SU-DHL-6 (cell line): ENCODE results near the gene RNF144A.

Source experiments
- H2AFZ ChIP-seq: fragments of 200-600 bp; sonication (generic); 2 replicates; pipeline ENCODE4 v1.6.1; 2014; ENCODE audit warnings: low read depth, mild to moderate bottlenecking, moderate library complexity, mixed read lengths, antibody characterized with exemption, low read length; ENCODE audit not compliant: severe bottlenecking
- H3F3A ChIP-seq: fragments of 200-600 bp; shearing (Covaris generic); 2 replicates; pipeline ENCODE4 v1.6.0; 2016; ENCODE audit warnings: antibody characterized with exemption, mild to moderate bottlenecking; ENCODE audit not compliant: insufficient read depth
- H3K27ac ChIP-seq: fragments of 200-600 bp; sonication (generic); 2 replicates; pipeline ENCODE4 v1.5.1; 2016; ENCODE audit warnings: low read depth, mild to moderate bottlenecking, low read length, moderate library complexity, mixed read lengths
- H3K27me3 ChIP-seq: fragments of 200-600 bp; sonication (generic), shearing (Covaris generic); 2 replicates; pipeline ENCODE4 v1.6.0; 2014; ENCODE audit warnings: mild to moderate bottlenecking, low read length
- H3K36me3 ChIP-seq: fragments of 200-600 bp; sonication (generic); 2 replicates; pipeline ENCODE4 v1.6.1; 2014; ENCODE audit warnings: mild to moderate bottlenecking, low read length, mixed read lengths
- H3K4me2 ChIP-seq: fragments of 300-600, 200-600 bp; shearing (Covaris generic), sonication (generic); 2 replicates; pipeline ENCODE4 v1.6.0; 2014; ENCODE audit warnings: low read length, low read depth, mild to moderate bottlenecking; ENCODE audit not compliant: poor library complexity, severe bottlenecking
- H3K4me3 ChIP-seq: fragments of 200-600 bp; sonication (generic); 2 replicates; pipeline ENCODE4 v1.5.1; 2014; ENCODE audit warnings: antibody characterized with exemption, low read length, mild to moderate bottlenecking, mixed read lengths; ENCODE audit not compliant: insufficient read depth, poor library complexity, severe bottlenecking
- H3K79me2 ChIP-seq: fragments of 200-600 bp; sonication (generic); 2 replicates; pipeline ENCODE4 v1.6.1; 2014; ENCODE audit warnings: mild to moderate bottlenecking, low read length, moderate library complexity; ENCODE audit not compliant: insufficient read depth
- H3K9ac ChIP-seq: fragments of 200-600 bp; sonication (generic); 2 replicates; pipeline ENCODE4 v1.7.0; 2014; ENCODE audit warnings: mild to moderate bottlenecking, low read length
- H3K9me2 ChIP-seq: fragments of 200-600 bp; sonication (generic); replicated peaks from 2 replicates; pipeline ENCODE4 v1.6.1; 2014; ENCODE audit warnings: low read length; ENCODE audit not compliant: insufficient read depth
- H3K9me3 ChIP-seq: fragments of 200-600 bp; sonication (generic); 2 replicates; pipeline ENCODE4 v1.6.1; 2014; ENCODE audit warnings: low read length, mixed read lengths; ENCODE audit not compliant: insufficient read depth
- H4K20me1 ChIP-seq: fragments of 200-600 bp; sonication (generic); 2 replicates; pipeline ENCODE4 v1.6.1; 2014; ENCODE audit warnings: low read depth, mild to moderate bottlenecking, antibody characterized with exemption, low read length, moderate library complexity, mixed read lengths
- CTCF ChIP-seq: fragments of 200-600 bp; sonication (generic); IDR thresholded peaks from one replicate; pipeline ENCODE4 v1.5.1; 2017; ENCODE audit warnings: antibody characterized with exemption, mild to moderate bottlenecking, low read length, moderate library complexity; ENCODE audit not compliant: insufficient read depth, poor library complexity, severe bottlenecking
- EZH2phosphoT487 ChIP-seq: fragments of 200-600 bp; sonication (generic), shearing (Covaris generic); conservative IDR thresholded peaks from 2 replicates; pipeline ENCODE4 v1.6.1; 2018; ENCODE audit warnings: mild to moderate bottlenecking, antibody characterized with exemption, low read length, moderate library complexity, mixed read lengths

Gene RNF144A

GRCh38 chr2:7015007-7015950 is 98.1 kb downstream of the RNF144A start:
- Histone ChIP-seq H3K4me3 (no peak overlapping the region), H3K27ac (no peak overlapping the region), H4K20me1 (no peaks in the 10 kb centered on the region), H3K4me2 (no peak overlapping the region), H3K9me2 (no peaks in the 10 kb centered on the region), H3K9me3 (no peaks in the 10 kb centered on the region), H3F3A (no peaks in the 10 kb centered on the region), H3K9ac (no peak overlapping the region), H3K79me2 (no peaks in the 10 kb centered on the region), H2AFZ (no peak overlapping the region), H3K36me3 (no peaks in the 10 kb centered on the region), H3K27me3 (no peaks in the 10 kb centered on the region)
- no peak for TF ChIP-seq CTCF
- no peak for TF ChIP-seq EZH2phosphoT487

DNA sequence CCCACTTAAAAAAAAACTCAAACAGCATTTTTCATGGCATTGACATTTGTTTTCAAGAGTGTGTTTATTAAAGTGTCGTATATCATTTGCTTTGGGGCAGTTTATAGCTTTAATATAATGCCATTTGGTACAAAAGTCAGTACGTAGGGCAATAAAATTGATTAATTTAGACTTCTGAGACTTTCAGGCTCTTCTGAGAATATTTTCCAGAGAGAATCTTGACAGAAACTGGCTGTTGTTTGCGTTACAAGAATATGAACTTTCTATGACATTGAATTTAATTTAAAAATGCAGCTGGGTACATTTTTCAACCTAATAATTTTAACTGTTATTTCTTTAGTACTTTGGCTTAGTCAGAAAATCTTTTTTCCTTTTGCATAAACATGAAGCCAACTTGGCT is 98.9 kb downstream of the RNF144A start:
- H4K20me1 ChIP-seq: no peaks in the 10 kb centered on the region
- H3K9ac ChIP-seq: no peak overlapping the region
- no peaks in the 10 kb centered on the region for H3K27me3 ChIP-seq
- H3K9me3 ChIP-seq: no peaks in the 10 kb centered on the region
- no peak overlapping the region for H2AFZ ChIP-seq
- H3K4me2 ChIP-seq: no peak overlapping the region
- H3F3A ChIP-seq: no peaks in the 10 kb centered on the region
- no peaks in the 10 kb centered on the region for H3K9me2 ChIP-seq
- H3K79me2 ChIP-seq: no peaks in the 10 kb centered on the region
- H3K36me3 ChIP-seq: no peaks in the 10 kb centered on the region
- no peak overlapping the region for H3K27ac ChIP-seq
- TF ChIP-seq EZH2phosphoT487 (no peak), CTCF (no peak)
- H3K4me3 ChIP-seq: no peak overlapping the region

- Histone ChIP-seq H3F3A (no peaks in the 10 kb centered on the region), H3K4me2 (no peak overlapping the region), H3K27me3 (no peaks in the 10 kb centered on the region), H2AFZ (no peak overlapping the region), H3K9me3 (no peaks in the 10 kb centered on the region), H3K9ac (no peak overlapping the region), H3K79me2 (no peaks in the 10 kb centered on the region), H3K36me3 (no peaks in the 10 kb centered on the region), H4K20me1 (no peaks in the 10 kb centered on the region), H3K27ac (no peak overlapping the region), H3K4me3 (no peak overlapping the region), H3K9me2 (no peaks in the 10 kb centered on the region)
- TF ChIP-seq EZH2phosphoT487 (no peak), CTCF (no peak)
Measured at GRCh38 chr2:7016601-7017211, 99.5 kb downstream of the RNF144A start.
